MCF 10A (cell line): ENCODE data around the gene VSTM2B. TPM values are rescaled to one million over a fixed set of nuclear protein-coding genes. Genes with fewer than 3 reads are reported as not detected.

Experiments used
- BruUV-seq: library from RNA; stranded (reverse); fragments of 400-500 nt; replicated peaks from 2 replicates; lab custom pipeline; 2021; lab: Mats Ljungman, UMichigan
- CTCF ChIA-PET: fragments of 300-600 bp; sonication (Branson Sonifier 250); formaldehyde crosslinking; extraction: SDS; loops from one replicate; lab custom pipeline; 2021; ENCODE audit warnings: antibody characterized with exemption, inconsistent platforms; lab: Yijun Ruan, JAX
- POLR2A ChIA-PET: fragments of 300-600, 350-650 bp; sonication (Branson Sonifier 250); formaldehyde crosslinking; extraction: SDS; loops from one replicate; lab custom pipeline; 2020; ENCODE audit warnings: antibody characterized with exemption, inconsistent platforms; lab: Yijun Ruan, JAX
- DNase-seq: peaks from one replicate; pipeline ENCODE4 v3.0.0-alpha.2; 2018; ENCODE audit not compliant: unreplicated experiment
- H3K27ac Mint-ChIP-seq: one replicate; pipeline ENCODE4 v1.8.0; 2022; ENCODE audit warnings: mild to moderate bottlenecking, low read depth, mixed read lengths; ENCODE audit not compliant: unreplicated experiment
- H3K27me3 Mint-ChIP-seq: one replicate; pipeline ENCODE4 v1.8.0; 2022; ENCODE audit warnings: mixed read lengths; ENCODE audit not compliant: insufficient read depth, unreplicated experiment
- H3K36me3 Mint-ChIP-seq: one replicate; pipeline ENCODE4 v1.8.0; 2022; ENCODE audit warnings: mild to moderate bottlenecking, moderate library complexity, mixed read lengths; ENCODE audit not compliant: insufficient read depth, unreplicated experiment
- H3K4me1 Mint-ChIP-seq: one replicate; pipeline ENCODE4 v1.8.0; 2022; ENCODE audit warnings: mixed read lengths; ENCODE audit not compliant: insufficient read depth, unreplicated experiment
- H3K4me3 Mint-ChIP-seq: one replicate; pipeline ENCODE4 v1.8.0; 2022; ENCODE audit warnings: mild to moderate bottlenecking, moderate library complexity, mixed read lengths; ENCODE audit not compliant: unreplicated experiment
- H3K9me3 Mint-ChIP-seq: one replicate; pipeline ENCODE4 v1.8.0; 2022; ENCODE audit warnings: mixed read lengths; ENCODE audit not compliant: unreplicated experiment
- CTCF ChIP-seq: fragments of 200-600 bp; IDR thresholded peaks from one replicate; pipeline ENCODE4 v1.8.0; 2022; ENCODE audit warnings: antibody characterized with exemption, mild to moderate bottlenecking; ENCODE audit not compliant: unreplicated experiment
- intact Hi-C: fragments of 100-400 bp; cut with micrococcal nuclease; formaldehyde crosslinking; loops from 2 replicates; pipeline ENCODE4 v1.14.1; 2022
- total RNA-seq: library from RNA; stranded (reverse); gene quantifications from 2 replicates; pipeline ENCODE4 v1.2.3, GENCODE V29; 2022

The VSTM2B gene
- total RNA-seq, 1 experiment from 2014 or later = not detected

DNA sequence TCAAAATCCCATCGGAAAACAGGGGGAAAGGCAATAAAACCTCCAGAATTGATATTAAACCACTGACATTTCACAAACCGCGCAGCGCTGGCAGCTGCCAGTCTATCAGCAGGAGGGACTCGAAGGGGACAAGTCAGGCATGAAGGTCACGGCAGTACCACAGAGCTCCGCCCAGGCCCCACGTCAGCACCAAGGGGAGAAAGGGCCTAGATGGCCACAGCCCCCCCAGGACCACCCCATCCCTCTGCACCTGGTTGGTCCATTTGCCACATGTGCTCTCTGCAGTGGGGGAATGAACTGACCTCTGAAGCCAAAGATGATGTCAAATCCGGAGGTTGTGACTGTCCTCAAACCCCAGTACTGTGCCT is 9.5 kb upstream of the VSTM2B start:
- H3K4me3 Mint-ChIP-seq = no peak overlapping the region
- peaks cover 38% of the 10 kb centered on the region for H3K9me3 Mint-ChIP-seq
- H3K36me3 Mint-ChIP-seq = no peaks in the 10 kb centered on the region
- POLR2A ChIA-PET = no interaction called here
- intact Hi-C loops = no loop called here
- H3K4me1 Mint-ChIP-seq = no peaks in the 10 kb centered on the region
- DNase-seq = no peak
- TF ChIP-seq CTCF = no peak
- BruUV-seq = no TSS peak
- no peak overlapping the region for H3K27ac Mint-ChIP-seq
- H3K27me3 Mint-ChIP-seq = no peaks in the 10 kb centered on the region
- CTCF ChIA-PET = no interaction called here

DNA sequence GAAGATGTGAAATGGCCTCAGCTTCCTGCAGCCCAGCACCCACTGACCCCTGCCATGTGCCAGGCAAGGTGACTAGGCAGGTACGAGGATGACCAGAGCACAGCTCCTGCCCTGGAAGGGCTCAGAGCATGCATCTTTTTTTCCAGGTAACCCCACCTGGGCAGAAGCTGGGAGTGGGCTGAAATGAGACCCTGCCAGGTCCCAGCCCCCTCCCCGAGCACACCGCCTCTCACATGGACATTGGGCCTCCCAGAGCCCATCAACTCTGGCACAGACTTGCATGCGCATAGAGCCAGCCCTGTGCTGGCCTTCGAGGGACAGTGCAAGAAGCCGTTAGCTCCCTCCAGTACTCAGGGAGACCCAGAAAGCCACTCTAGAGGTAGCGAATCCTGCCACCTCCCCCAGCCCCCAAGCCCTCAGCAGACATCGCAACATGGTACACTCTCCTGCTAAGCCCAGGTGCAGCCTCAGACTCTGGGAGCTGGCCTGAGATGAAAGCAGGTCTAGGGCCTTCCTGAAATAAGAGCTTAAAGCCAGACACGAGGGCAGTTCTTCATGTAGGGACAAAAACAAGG is 8.9 kb upstream of the VSTM2B start:
- CTCF ChIA-PET = interaction anchor here (0.6 kb wide), 1 partner anchor 153 kb away, joined by 4 read pairs; no protein-coding TSS in a partner anchor
- no peaks in the 10 kb centered on the region for H3K27me3 Mint-ChIP-seq
- H3K27ac Mint-ChIP-seq = no peak overlapping the region
- TF ChIP-seq CTCF = no peak
- H3K9me3 Mint-ChIP-seq = peaks cover 33% of the 10 kb centered on the region
- no peak for DNase-seq
- POLR2A ChIA-PET = no interaction called here
- BruUV-seq = no TSS peak
- no peaks in the 10 kb centered on the region for H3K36me3 Mint-ChIP-seq
- intact Hi-C loops = no loop called here
- no peaks in the 10 kb centered on the region for H3K4me1 Mint-ChIP-seq
- H3K4me3 Mint-ChIP-seq = no peak overlapping the region

GRCh38 chr19:29517412-29517811 is 8.4 kb upstream of the VSTM2B start:
- TF ChIP-seq CTCF = no peak
- no peaks in the 10 kb centered on the region for H3K27me3 Mint-ChIP-seq
- H3K9me3 Mint-ChIP-seq = peaks cover 28% of the 10 kb centered on the region
- H3K4me3 Mint-ChIP-seq = no peak overlapping the region
- POLR2A ChIA-PET = no interaction called here
- H3K27ac Mint-ChIP-seq = no peak overlapping the region
- H3K36me3 Mint-ChIP-seq = no peaks in the 10 kb centered on the region
- BruUV-seq = no TSS peak
- H3K4me1 Mint-ChIP-seq = no peaks in the 10 kb centered on the region
- CTCF ChIA-PET = interaction anchor here (0.6 kb wide), 1 partner anchor 153 kb away, joined by 4 read pairs; no protein-coding TSS in a partner anchor
- intact Hi-C loops = no loop called here
- DNase-seq = no peak

DNA sequence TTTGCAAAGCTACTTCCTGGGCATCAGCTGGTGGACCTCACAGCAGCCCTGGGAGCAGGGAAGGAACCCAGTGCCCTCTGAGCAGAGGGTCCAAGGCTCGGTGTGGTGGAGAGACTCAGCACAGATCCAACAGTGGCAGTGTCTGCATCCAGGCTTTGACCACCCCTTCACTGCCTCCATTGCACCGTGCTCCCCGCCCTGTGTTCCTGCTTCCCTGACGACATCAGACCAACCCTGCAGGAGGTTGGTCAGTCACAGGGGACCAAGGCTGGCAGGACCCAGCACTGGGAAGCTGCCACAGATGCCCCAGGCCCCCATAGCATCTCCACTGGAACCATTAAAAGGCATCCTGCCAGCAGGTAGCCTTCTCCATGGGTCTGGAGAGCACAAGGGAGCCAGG is 7.8 kb upstream of the VSTM2B start:
- no peak for TF ChIP-seq CTCF
- no TSS peak for BruUV-seq
- intact Hi-C loops = no loop called here
- CTCF ChIA-PET = no interaction called here
- H3K9me3 Mint-ChIP-seq = peaks cover 22% of the 10 kb centered on the region
- no peaks in the 10 kb centered on the region for H3K27me3 Mint-ChIP-seq
- no peaks in the 10 kb centered on the region for H3K36me3 Mint-ChIP-seq
- no peak overlapping the region for H3K27ac Mint-ChIP-seq
- POLR2A ChIA-PET = no interaction called here
- no peak for DNase-seq
- H3K4me3 Mint-ChIP-seq = no peak overlapping the region
- no peaks in the 10 kb centered on the region for H3K4me1 Mint-ChIP-seq
